Liver (tissue), 9 donors: ENCODE data around the gene TADA2A. TPM values are rescaled to one million over a fixed set of nuclear protein-coding genes. Genes with fewer than 3 reads are reported as not detected.

Source experiments
- DNase-seq: peaks from one replicate; pipeline ENCODE4 v3.0.0-alpha.2; 2017; ENCODE audit warnings: low spot score
- H3K27ac ChIP-seq, 2 donors: one replicate each; pipeline ENCODE4 v1.7.0; 2013; ENCODE audit warnings: inconsistent platforms in 2 of 2, low read length in 2 of 2, control low read depth in 1 of 2, low read depth in 1 of 2, mild to moderate bottlenecking in 1 of 2
- H3K27me3 ChIP-seq, 4 donors: one replicate each; pipeline versions ENCODE4 v1.6.1 to v1.7.0; 2013; ENCODE audit warnings: low read length in 3 of 4, inconsistent platforms in 1 of 4, mild to moderate bottlenecking in 1 of 4, moderate library complexity in 1 of 4; ENCODE audit not compliant: control insufficient read depth in 4 of 4, insufficient read depth in 4 of 4
- H3K36me3 ChIP-seq, 4 donors: one replicate each; pipeline versions ENCODE4 v1.6.1 to v1.7.0; 2013; ENCODE audit warnings: low read length in 3 of 4, mild to moderate bottlenecking in 3 of 4, low read depth in 1 of 4, moderate library complexity in 1 of 4; ENCODE audit not compliant: control insufficient read depth in 4 of 4, insufficient read depth in 3 of 4
- H3K4me1 ChIP-seq, 4 donors: one replicate each; pipeline versions ENCODE4 v1.6.1 to v1.7.0; 2013; ENCODE audit warnings: low read length in 3 of 4, mild to moderate bottlenecking in 3 of 4, moderate library complexity in 1 of 4; ENCODE audit not compliant: control insufficient read depth in 4 of 4, insufficient read depth in 4 of 4
- H3K4me3 ChIP-seq, 3 donors: one replicate each; pipeline versions ENCODE4 v1.6.1 to v1.7.0; 2013; ENCODE audit warnings: low read length in 3 of 3, control low read depth in 1 of 3, low read depth in 1 of 3, mild to moderate bottlenecking in 1 of 3
- H3K9ac ChIP-seq, 2 donors: one replicate each; pipeline ENCODE4 v1.7.0; 2013; ENCODE audit warnings: low read length in 2 of 2, mild to moderate bottlenecking in 2 of 2, moderate library complexity in 2 of 2, control low read depth in 1 of 2, low read depth in 1 of 2
- H3K9me3 ChIP-seq, 4 donors: one replicate each; pipeline versions ENCODE4 v1.6.1 to v1.7.0; 2013; ENCODE audit warnings: low read length in 3 of 4; ENCODE audit not compliant: control insufficient read depth in 4 of 4
- ATF3 ChIP-seq: IDR thresholded peaks from 2 replicates; pipeline ENCODE4 v1.6.1; 2016; ENCODE audit warnings: antibody characterized with exemption
- CTCF ChIP-seq: fragments of 150-350 bp; IDR thresholded peaks from 2 replicates; pipeline ENCODE4 v1.5.1; 2017; ENCODE audit warnings: improper control_type of control experiment, low read depth, low read length; ENCODE audit not compliant: missing input control
- EGR1 ChIP-seq, 2 donors: IDR thresholded peaks; 2 replicates each; pipeline ENCODE4 v1.6.1; 2016 to 2018; ENCODE audit warnings: antibody characterized with exemption in 2 of 2, low read depth in 2 of 2
- FOXA1 ChIP-seq: IDR thresholded peaks from 2 replicates; pipeline ENCODE4 v1.6.1; 2016; ENCODE audit warnings: antibody characterized with exemption
- FOXA2 ChIP-seq: IDR thresholded peaks from 2 replicates; pipeline ENCODE4 v1.6.1; 2016; ENCODE audit warnings: antibody characterized with exemption
- GABPA ChIP-seq, 2 donors: IDR thresholded peaks in 1 of 2; conservative IDR thresholded peaks in 1 of 2; 2 replicates each; pipeline ENCODE4 v1.6.1; 2016; ENCODE audit warnings: antibody characterized with exemption in 2 of 2, mild to moderate bottlenecking in 1 of 2, moderate library complexity in 1 of 2
- HNF4A ChIP-seq, 2 donors: conservative IDR thresholded peaks; 2 replicates each; pipeline ENCODE4 v1.6.1; 2016; ENCODE audit warnings: antibody characterized with exemption in 2 of 2, mild to moderate bottlenecking in 2 of 2
- HNF4G ChIP-seq: IDR thresholded peaks from 2 replicates; pipeline ENCODE4 v1.6.1; 2016; ENCODE audit warnings: antibody characterized with exemption
- JUND ChIP-seq, 2 donors: IDR thresholded peaks; 2 replicates each; pipeline ENCODE4 v1.6.1; 2016; ENCODE audit warnings: antibody characterized with exemption in 2 of 2
- MAX ChIP-seq: IDR thresholded peaks from 2 replicates; pipeline ENCODE4 v1.6.1; 2016; ENCODE audit warnings: antibody characterized with exemption
- NR2F2 ChIP-seq: IDR thresholded peaks from 2 replicates; pipeline ENCODE4 v1.6.1; 2016; ENCODE audit warnings: antibody characterized with exemption
- RAD21 ChIP-seq, 2 donors: IDR thresholded peaks; 2 replicates each; pipeline ENCODE4 v1.6.1; 2016; ENCODE audit warnings: antibody characterized with exemption in 2 of 2, mild to moderate bottlenecking in 2 of 2
- REST ChIP-seq: IDR thresholded peaks from 2 replicates; pipeline ENCODE4 v1.6.1; 2016; ENCODE audit warnings: antibody characterized with exemption, mild to moderate bottlenecking
- RXRA ChIP-seq, 2 donors: IDR thresholded peaks; 2 replicates each; pipeline ENCODE4 v1.6.1; 2017 to 2018; ENCODE audit warnings: antibody characterized with exemption in 2 of 2, mild to moderate bottlenecking in 1 of 2
- SP1 ChIP-seq: IDR thresholded peaks from 2 replicates; pipeline ENCODE4 v1.6.1; 2018; ENCODE audit warnings: antibody characterized with exemption, mild to moderate bottlenecking
- TAF1 ChIP-seq: conservative IDR thresholded peaks from 2 replicates; pipeline ENCODE4 v1.6.1; 2016; ENCODE audit warnings: antibody characterized with exemption, mild to moderate bottlenecking
- YY1 ChIP-seq: IDR thresholded peaks from 2 replicates; pipeline ENCODE4 v1.6.1; 2016; ENCODE audit warnings: antibody characterized with exemption, mild to moderate bottlenecking
- ZBTB33 ChIP-seq: IDR thresholded peaks from 2 replicates; pipeline ENCODE4 v1.6.1; 2016; ENCODE audit warnings: antibody characterized with exemption
- WGBS: extraction: QIAGEN DNeasy Blood & Tissue Kit; methylation state at CpG from one replicate; pipeline ENCODE4 v1.1.7; 2013; 5-methylcytosine and 5-hydroxymethylcytosine counted together
- polyA plus RNA-seq, 2 donors: library from polyadenylated mRNA; stranded (reverse) in 1 of 2; unstranded in 1 of 2; fragments of 200-250 nt in 1 of 2; fragments of >200 nt in 1 of 2; fragmentation: Nextera tagmentation in 1 of 2; extraction: Ambion mirVana in 1 of 2; gene quantifications; one replicate each; pipeline versions ENCODE4 v1.2.1 to v1.2.3, GENCODE V29; 2013 to 2015
- total RNA-seq, 2 donors: library from RNA; depleted of rRNA; stranded (reverse); fragments of >200 nt; gene quantifications; one replicate each; pipeline ENCODE4 v1.2.3, GENCODE V29; 2014
- donor health status: healthy.
- donor health status: healthy.
- donor health status: healthy.
- donor health status: healthy.
- donor health status: healthy.

Gene TADA2A
- 10 to 100 TPM; 10.7 to 13.4 TPM for total RNA-seq
- 1 to 10 TPM; 2.8 to 5.7 TPM for polyA plus RNA-seq

- under 1% methylated on average over 98 of the region's 98 CpGs for WGBS
- H3K9ac ChIP-seq, result peak within 1 kb of the TSS; percentile 93 to 96
- H3K9me3 ChIP-seq, result no peaks in the 10 kb centered on the region
- no peaks in the 10 kb centered on the region for H3K27me3 ChIP-seq
- DNase-seq, result peak; percentile 80
- TF ChIP-seq ATF3 (no peak), SP1 (no peak), FOXA1 (no peak), ZBTB33 (no peak), YY1 (peak; percentile 68), HNF4A (conservative IDR thresholded peaks at IDR 0.05) (peak; percentile 44 to 73), GABPA (IDR thresholded peaks at IDR 0.05 in 1 of 2, conservative IDR thresholded peaks at IDR 0.05 in 1 of 2) (no peak), NR2F2 (peak; percentile 18), MAX (peak; percentile 25), CTCF (peak; percentile 14), JUND (IDR thresholded peaks at IDR 0.05) (peak in 1 of 2 donors; percentile 18), FOXA2 (no peak), RAD21 (IDR thresholded peaks at IDR 0.05) (no peak), REST (peak; percentile 60), HNF4G (no peak), RXRA (IDR thresholded peaks at IDR 0.05) (peak; percentile 33 to 49), EGR1 (IDR thresholded peaks at IDR 0.05; ENCODE audit: low read depth in 2 of 2) (no peak), TAF1 (peak; percentile 46)
- peak within 1 kb of the TSS; percentile 95 to 98 for H3K27ac ChIP-seq
- peak within 1 kb of the TSS; percentile 83 to 91 (median 87) for H3K4me3 ChIP-seq
- H3K4me1 ChIP-seq, result peaks cover 0 to 10% (median 3%) of the 10 kb centered on the region in 4 donors
- peaks cover 3 to 12% (median 5%) of the 10 kb centered on the region in 4 donors for H3K36me3 ChIP-seq
Observed at GRCh38 chr17:37406635-37407461, at the start of gene TADA2A, which contains the start of gene ACACA. Gene TADA2A, plus strand, starts transcription at chr17:37406886. Its CDS starts 4,480 bp downstream, at chr17:37411366. Gene ACACA, minus strand, starts transcription at chr17:37406836. Its CDS starts 537 bp downstream, at chr17:37406299.
